Neuronal stem cell (in vitro differentiated cells): ENCODE results near the gene SMIM10.
"Not testable (repeated sequence)": the region's sequence is repeated elsewhere in the genome, so short reads cannot be mapped to it uniquely, and the experiment has no call there.

Experiments
- DNase-seq: peaks from one replicate; pipeline ENCODE4 v3.0.0-alpha.2; 2013; ENCODE audit warnings: low spot score
- H2AFZ ChIP-seq: one replicate; pipeline ENCODE4 v1.6.1; 2013; ENCODE audit warnings: mild to moderate bottlenecking, low read length, inconsistent platforms
- H2AK5ac ChIP-seq: 2 replicates; pipeline ENCODE4 v1.6.1; 2013; ENCODE audit warnings: low read depth, mild to moderate bottlenecking, inconsistent platforms, low read length, moderate library complexity, mixed read lengths
- H2BK120ac ChIP-seq: 2 replicates; pipeline ENCODE4 v1.6.1; 2013; ENCODE audit warnings: low read depth, mild to moderate bottlenecking, inconsistent platforms, low read length, moderate library complexity, mixed read lengths
- H2BK12ac ChIP-seq: one replicate; pipeline ENCODE4 v1.6.1; 2013; ENCODE audit warnings: low read length, inconsistent platforms
- H2BK15ac ChIP-seq: 2 replicates; pipeline ENCODE4 v1.6.1; 2013; ENCODE audit warnings: mild to moderate bottlenecking, low read length, inconsistent platforms, mixed read lengths
- H2BK5ac ChIP-seq: one replicate; pipeline ENCODE4 v1.6.1; 2013; ENCODE audit warnings: inconsistent platforms, mild to moderate bottlenecking, low read length, moderate library complexity
- H3K14ac ChIP-seq: one replicate; pipeline ENCODE4 v1.6.1; 2013; ENCODE audit warnings: low read length, inconsistent platforms
- H3K18ac ChIP-seq: 2 replicates; pipeline ENCODE4 v1.6.1; 2013; ENCODE audit warnings: low read length, inconsistent platforms
- H3K23ac ChIP-seq: 2 replicates; pipeline ENCODE4 v1.6.1; 2013; ENCODE audit warnings: low read depth, mild to moderate bottlenecking, mixed read lengths, low read length, inconsistent platforms; ENCODE audit not compliant: poor library complexity
- H3K27ac ChIP-seq: replicated peaks from 3 replicates; pipeline ENCODE4 v1.5.1; 2013; ENCODE audit warnings: low read length, inconsistent platforms
- H3K27me3 ChIP-seq, 3 experiments: 2 replicates each; pipeline ENCODE4 v1.6.1; 2013; ENCODE audit warnings: low read length in 3 of 3, mild to moderate bottlenecking in 2 of 3, inconsistent platforms in 1 of 3, low read depth in 1 of 3, mixed read lengths in 1 of 3, moderate library complexity in 1 of 3; ENCODE audit not compliant: control insufficient read depth in 3 of 3, insufficient read depth in 3 of 3
- H3K36me3 ChIP-seq, 2 donors: replicated peaks in 1 of 2; 2 replicates each; pipeline ENCODE4 v1.6.1; 2013; ENCODE audit warnings: low read length in 2 of 2; ENCODE audit not compliant: control insufficient read depth in 2 of 2, insufficient read depth in 2 of 2
- H3K4ac ChIP-seq: 2 replicates; pipeline ENCODE4 v1.6.1; 2013; ENCODE audit warnings: inconsistent platforms, mild to moderate bottlenecking, low read length, moderate library complexity
- H3K4me1 ChIP-seq, 2 donors: 1 replicate in 1 of 2; 2 replicates in 1 of 2; pipeline ENCODE4 v1.6.1; 2013; ENCODE audit warnings: low read length in 2 of 2, low read depth in 1 of 2; ENCODE audit not compliant: control insufficient read depth in 2 of 2, insufficient read depth in 1 of 2
- H3K4me2 ChIP-seq: one replicate; pipeline ENCODE4 v1.6.1; 2013; ENCODE audit warnings: mild to moderate bottlenecking, low read length, inconsistent platforms; ENCODE audit not compliant: insufficient read depth, poor library complexity, severe bottlenecking
- H3K4me3 ChIP-seq, 2 donors: 2 replicates each; pipeline ENCODE4 v1.5.1; 2013; ENCODE audit warnings: low read length in 2 of 2, mild to moderate bottlenecking in 2 of 2, inconsistent platforms in 1 of 2, moderate library complexity in 1 of 2
- H3K79me1 ChIP-seq: one replicate; pipeline ENCODE4 v1.6.1; 2013; ENCODE audit warnings: low read depth, mild to moderate bottlenecking, inconsistent platforms, low read length, moderate library complexity
- H3K9ac ChIP-seq: one replicate; pipeline ENCODE4 v1.6.1; 2013; ENCODE audit warnings: mild to moderate bottlenecking, low read depth, low read length, inconsistent platforms; ENCODE audit not compliant: poor library complexity
- H3K9me3 ChIP-seq, 2 donors: replicated peaks in 1 of 2; 2 replicates each; pipeline versions ENCODE3 to v1.6.1; 2013; ENCODE audit warnings: low read length in 2 of 2, mild to moderate bottlenecking in 2 of 2, inconsistent platforms in 1 of 2, low read depth in 1 of 2, mixed read lengths in 1 of 2, moderate library complexity in 1 of 2; ENCODE audit not compliant: control insufficient read depth in 2 of 2, insufficient read depth in 1 of 2
- H4K8ac ChIP-seq: one replicate; pipeline ENCODE4 v1.6.1; 2013; ENCODE audit warnings: low read depth, mild to moderate bottlenecking, inconsistent platforms, low read length, moderate library complexity
- H4K91ac ChIP-seq: one replicate; pipeline ENCODE4 v1.6.1; 2013; ENCODE audit warnings: low read length, low read depth, mild to moderate bottlenecking, inconsistent platforms; ENCODE audit not compliant: poor library complexity
- WGBS, 2 donors: extraction: QIAGEN DNeasy Blood & Tissue Kit; methylation state at CpG; one replicate each; pipeline ENCODE4 v1.1.7; 2013; ENCODE audit warnings: missing lambda C conversion rate in 2 of 2, mixed read lengths in 1 of 2; ENCODE audit not compliant: insufficient read length in 2 of 2, insufficient replicate concordance in 1 of 2; ENCODE audit errors: extremely low coverage in 2 of 2; 5-methylcytosine and 5-hydroxymethylcytosine counted together

Gene SMIM10

DNA sequence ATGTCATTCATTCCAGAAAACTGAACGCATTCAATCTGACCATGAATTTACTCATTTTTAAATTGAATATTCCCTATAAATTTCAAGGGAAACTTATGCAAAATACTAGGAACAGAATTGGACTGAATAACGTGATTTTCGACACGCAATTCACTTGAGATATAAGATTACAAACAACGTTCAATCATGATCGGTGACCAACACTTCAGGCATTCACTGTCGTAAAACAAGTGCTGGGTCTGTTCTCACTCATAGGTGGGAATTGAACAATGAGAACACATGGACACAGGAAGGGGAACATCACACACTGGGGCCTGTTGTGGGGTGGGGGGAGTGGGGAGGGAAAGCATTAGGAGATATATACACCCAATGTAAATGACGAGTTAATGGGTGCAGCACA, 29.1 kb downstream of the SMIM10 start:
- not testable (repeated sequence) for H3K4me3 ChIP-seq, H3K36me3 ChIP-seq, H3K9ac ChIP-seq, H3K79me1 ChIP-seq, H2BK120ac ChIP-seq, H3K23ac ChIP-seq, H2BK12ac ChIP-seq, H2BK15ac ChIP-seq, H3K18ac ChIP-seq, DNase-seq, H4K91ac ChIP-seq, H2AFZ ChIP-seq, H3K4ac ChIP-seq, H3K14ac ChIP-seq, H3K27me3 ChIP-seq, H2AK5ac ChIP-seq, H4K8ac ChIP-seq, H3K27ac ChIP-seq, H2BK5ac ChIP-seq, H3K4me1 ChIP-seq, H3K4me2 ChIP-seq, H3K9me3 ChIP-seq
- no CpG with 5 or more reads among the region's 8 CpGs for WGBS, 2 donors

DNA sequence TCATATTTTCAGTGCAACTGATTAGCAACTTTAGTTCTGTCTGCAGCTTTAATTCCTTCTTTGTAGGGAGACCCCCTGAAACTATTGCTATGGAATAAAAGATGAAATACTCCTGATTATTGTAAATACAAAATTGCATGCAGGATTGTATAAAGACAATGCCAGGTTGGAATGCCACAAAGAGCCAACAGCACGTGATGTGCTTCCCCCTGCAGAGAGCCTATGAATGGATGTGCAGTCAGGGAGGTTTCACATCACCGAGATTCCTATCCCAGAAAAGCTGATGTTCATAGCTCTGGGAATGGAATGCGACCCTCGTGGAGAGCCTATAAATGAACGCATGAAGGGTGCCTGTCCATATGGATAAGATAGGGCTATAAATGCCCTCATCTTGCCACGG, 33.0 kb downstream of the SMIM10 start:
- H3K4ac ChIP-seq, H2AFZ ChIP-seq, H2AK5ac ChIP-seq, H3K79me1 ChIP-seq, H3K27me3 ChIP-seq, H4K8ac ChIP-seq, H2BK120ac ChIP-seq, H3K9ac ChIP-seq, H2BK12ac ChIP-seq, H2BK15ac ChIP-seq, H3K23ac ChIP-seq, DNase-seq, H2BK5ac ChIP-seq, H3K9me3 ChIP-seq, H3K18ac ChIP-seq, H3K4me3 ChIP-seq, H3K27ac ChIP-seq, H3K4me1 ChIP-seq, H3K36me3 ChIP-seq, H3K14ac ChIP-seq, H4K91ac ChIP-seq, H3K4me2 ChIP-seq: not testable (repeated sequence)
- WGBS, 2 donors, result no CpG with 5 or more reads among the region's 6 CpGs

DNA sequence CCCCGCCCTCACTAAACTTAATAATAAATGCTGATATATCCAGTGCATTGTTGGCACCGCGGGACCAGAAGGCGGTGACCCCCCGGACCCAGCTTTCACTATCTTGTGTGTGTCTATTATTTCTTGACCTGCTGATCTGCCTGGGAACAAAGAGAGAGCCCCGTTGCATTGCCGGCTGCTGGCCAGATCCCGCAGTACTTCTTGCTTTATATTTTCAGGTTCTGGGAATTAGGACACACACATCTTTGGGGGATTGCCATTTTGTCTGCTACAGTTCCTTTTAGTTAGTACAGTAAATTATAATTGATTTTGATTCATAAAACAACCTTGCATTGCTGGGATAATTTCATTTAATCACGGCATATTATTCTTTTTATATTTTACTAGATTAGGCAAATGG, 33.7 kb downstream of the SMIM10 start:
- H3K4me2 ChIP-seq, result no peak overlapping the region
- H2BK120ac ChIP-seq, result no peak overlapping the region
- H3K79me1 ChIP-seq, result no peaks in the 10 kb centered on the region
- no peaks in the 10 kb centered on the region for H3K36me3 ChIP-seq
- H3K4me1 ChIP-seq, result peaks cover 2 to 3% of the 10 kb centered on the region in 2 donors
- no peak for DNase-seq
- H3K9ac ChIP-seq, result no peak overlapping the region
- H4K91ac ChIP-seq, result no peak overlapping the region
- no peak overlapping the region for H3K23ac ChIP-seq
- H2BK12ac ChIP-seq, result no peak overlapping the region
- no peaks in the 10 kb centered on the region for H3K9me3 ChIP-seq
- H2BK15ac ChIP-seq, result no peak overlapping the region
- H3K14ac ChIP-seq, result no peak overlapping the region
- no peaks in the 10 kb centered on the region for H3K27me3 ChIP-seq
- WGBS, 2 donors, result no CpG with 5 or more reads among the region's 9 CpGs
- H3K4ac ChIP-seq, result no peak overlapping the region
- H2AK5ac ChIP-seq, result no peak overlapping the region
- no peak overlapping the region for H3K18ac ChIP-seq
- no peak overlapping the region for H3K27ac ChIP-seq
- no peak overlapping the region for H2BK5ac ChIP-seq
- H4K8ac ChIP-seq, result no peak overlapping the region
- H2AFZ ChIP-seq, result no peak overlapping the region
- H3K4me3 ChIP-seq, result no peak overlapping the region

DNA sequence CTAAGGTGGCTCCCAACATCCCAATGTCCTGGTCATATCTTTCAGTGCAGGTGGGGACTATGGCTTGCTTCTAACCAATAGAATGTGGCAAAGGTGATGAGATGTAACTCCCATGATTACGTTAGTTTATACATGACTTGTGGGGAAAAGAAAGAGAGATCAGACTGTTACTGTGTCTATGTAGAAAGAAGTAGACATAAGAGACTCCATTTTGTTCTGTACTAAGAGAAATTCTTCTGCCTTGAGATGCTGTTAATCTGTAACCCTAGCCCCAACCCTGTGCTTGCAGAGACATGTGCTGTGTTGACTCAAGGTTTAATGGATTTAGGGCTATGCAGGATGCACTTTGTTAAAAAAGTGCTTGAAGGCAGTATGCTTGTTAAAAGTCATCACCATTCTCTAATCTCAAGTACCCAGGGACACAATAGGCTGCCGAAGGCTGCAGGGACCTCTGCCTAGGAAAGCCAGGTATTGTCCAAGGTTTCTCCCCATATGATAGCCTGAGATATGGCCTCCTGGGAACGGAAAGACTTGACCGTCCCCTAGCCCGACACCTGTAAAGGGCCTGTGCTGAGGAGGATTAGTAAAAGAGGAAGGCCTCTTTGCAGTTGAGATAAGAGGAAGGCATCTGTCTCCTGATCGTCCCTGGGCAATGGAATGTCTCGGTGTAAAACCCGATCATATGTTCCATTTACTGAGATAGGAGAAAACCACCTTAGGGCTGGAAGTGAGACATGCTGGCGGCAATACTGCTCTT, 39.6 kb downstream of the SMIM10 start:
- H3K36me3 ChIP-seq, result peaks cover 2 to 23% of the 10 kb centered on the region in 2 donors
- not testable (repeated sequence) for H3K9me3 ChIP-seq, H4K8ac ChIP-seq, H3K14ac ChIP-seq, H2BK5ac ChIP-seq, H3K18ac ChIP-seq, H3K4ac ChIP-seq, H2BK15ac ChIP-seq, H3K79me1 ChIP-seq, H3K4me2 ChIP-seq, H3K23ac ChIP-seq, H3K4me1 ChIP-seq, H2AFZ ChIP-seq, H4K91ac ChIP-seq, H2BK120ac ChIP-seq, H3K27me3 ChIP-seq, H3K4me3 ChIP-seq, H2BK12ac ChIP-seq, H3K27ac ChIP-seq, DNase-seq, H2AK5ac ChIP-seq, H3K9ac ChIP-seq
- no CpG with 5 or more reads among the region's 9 CpGs for WGBS, 2 donors
